GM19395 (cell line): ENCODE measurements around the gene MAB21L4.
"Not testable (repeated sequence)": the region's sequence is repeated elsewhere in the genome, so short reads cannot be mapped to it uniquely, and the experiment has no call there.

Experiments used
- ATAC-seq: cut with Tn5 transposase; IDR thresholded peaks from one replicate; pipeline ENCODE4 v1.9.1; 2021; ENCODE audit warnings: mild to moderate bottlenecking, moderate library complexity; ENCODE audit not compliant: unreplicated experiment

The MAB21L4 gene

GRCh38 chr2:240846309-240846708 lies 49.6 kb downstream of the MAB21L4 start:
- not testable (repeated sequence) for ATAC-seq

- no peak for ATAC-seq
Measured at GRCh38 chr2:240840435-240841060, 55.4 kb downstream of the MAB21L4 start.

- ATAC-seq, result no peak
Measured at GRCh38 chr2:240839152-240840143, 56.5 kb downstream of the MAB21L4 start.

GRCh38 chr2:240837621-240838020 lies 58.3 kb downstream of the MAB21L4 start:
- ATAC-seq, result no peak

- ATAC-seq, result no peak
Measured at GRCh38 chr2:240836781-240837467, 59.0 kb downstream of the MAB21L4 start.
